H1 (cell line): ENCODE data around the gene WDR74.

Source experiments
- CREB1 ChIP-seq: IDR thresholded peaks from 2 replicates; pipeline ENCODE4 v1.6.1; 2012; ENCODE audit warnings: inconsistent platforms
- CTCF ChIP-seq, 3 experiments: IDR thresholded peaks; 1 replicate in 2 of 3; 2 replicates in 1 of 3; pipeline versions ENCODE4 v1.5.1 to v1.6.1; 2011; ENCODE audit warnings: low read length in 3 of 3, mild to moderate bottlenecking in 3 of 3, inconsistent platforms in 2 of 3, low read depth in 1 of 3, moderate library complexity in 1 of 3; ENCODE audit not compliant: insufficient read depth in 1 of 3; ENCODE audit errors: control extremely low read depth in 1 of 3
- EP300 ChIP-seq, 2 experiments: IDR thresholded peaks; 1 replicate in 1 of 2; 2 replicates in 1 of 2; pipeline ENCODE4 v1.6.1; 2011 to 2012; ENCODE audit warnings: low read depth in 2 of 2, low read length in 2 of 2, mild to moderate bottlenecking in 2 of 2, borderline replicate concordance in 1 of 2, inconsistent platforms in 1 of 2, moderate library complexity in 1 of 2
- MAX ChIP-seq: IDR thresholded peaks from 2 replicates; pipeline ENCODE4 v1.6.1; 2012; ENCODE audit warnings: inconsistent platforms
- POLR2AphosphoS5 ChIP-seq: IDR thresholded peaks from 2 replicates; pipeline ENCODE4 v1.6.1; 2011; ENCODE audit warnings: low read depth, low read length
- SP2 ChIP-seq: IDR thresholded peaks from 2 replicates; pipeline ENCODE4 v1.6.1; 2012; ENCODE audit warnings: mild to moderate bottlenecking, low read length, inconsistent platforms
- SUZ12 ChIP-seq: fragments of 200-600 bp; sonication (generic); IDR thresholded peaks from 2 replicates; pipeline ENCODE4 v1.6.1; 2012; ENCODE audit warnings: mild to moderate bottlenecking, inconsistent platforms, low read length, moderate library complexity, mixed read lengths
- TCF12 ChIP-seq: IDR thresholded peaks from 2 replicates; pipeline ENCODE4 v1.6.1; 2011; ENCODE audit warnings: low read depth, mild to moderate bottlenecking, low read length

GRCh38 chr11:62806611-62807121 is 32.7 kb downstream of the WDR74 start:
- TF ChIP-seq CTCF (IDR thresholded peaks at IDR 0.05; ENCODE audit: control extremely low read depth in 1 of 3, insufficient read depth in 1 of 3, low read depth in 1 of 3, low read length in 3 of 3) = no peak
- TF ChIP-seq POLR2AphosphoS5 = no peak
- no peak for TF ChIP-seq TCF12
- TF ChIP-seq EP300 (IDR thresholded peaks at IDR 0.05; ENCODE audit: borderline replicate concordance in 1 of 2, low read depth in 2 of 2, low read length in 2 of 2) = no peak
- TF ChIP-seq SP2 = no peak
- TF ChIP-seq SUZ12 = no peak
- TF ChIP-seq MAX = no peak
- no peak for TF ChIP-seq CREB1
